HepG2 (cell line): ENCODE data around the gene NAV2. TPM values are rescaled to one million over a fixed set of nuclear protein-coding genes. Genes with fewer than 3 reads are reported as not detected.

Experiments used
- ARID2 ChIP-seq: sonication (generic); formaldehyde crosslinking; IDR thresholded peaks from 2 replicates; pipeline ENCODE4 v1.8.1; 2022; ENCODE audit warnings: mild to moderate bottlenecking, missing genetic modification reagents, borderline replicate concordance
- ATRX ChIP-seq: sonication (generic); formaldehyde crosslinking; IDR thresholded peaks from 2 replicates; pipeline ENCODE4 v1.4.0; 2020; ENCODE audit warnings: missing genetic modification reagents, borderline replicate concordance
- CCDC6 ChIP-seq: sonication (generic); formaldehyde crosslinking; IDR thresholded peaks from 2 replicates; pipeline ENCODE4 v1.8.1; 2022; ENCODE audit warnings: mild to moderate bottlenecking, missing genetic modification reagents, moderate library complexity
- CHD4 ChIP-seq: fragments of 200-600 bp; sonication (generic); IDR thresholded peaks from 2 replicates; pipeline ENCODE4 v1.7.0; 2017; ENCODE audit warnings: mild to moderate bottlenecking, low read length, borderline replicate concordance
- DMAP1 ChIP-seq: IDR thresholded peaks from 2 replicates; pipeline ENCODE4 v1.6.1; 2016
- HMGA1 ChIP-seq: sonication (generic); formaldehyde crosslinking; conservative IDR thresholded peaks from 2 replicates; pipeline ENCODE4 v1.4.0; 2020; ENCODE audit warnings: missing genetic modification reagents
- IKZF4 ChIP-seq: sonication (generic); formaldehyde crosslinking; IDR thresholded peaks from 2 replicates; pipeline ENCODE4 v1.5.1; 2020; ENCODE audit warnings: borderline replicate concordance, mild to moderate bottlenecking, low read depth, missing genetic modification reagents; ENCODE audit errors: not compliant biosample characterization
- IRX3 ChIP-seq: sonication (generic); formaldehyde crosslinking; IDR thresholded peaks from 2 replicates; pipeline ENCODE4 v1.8.1; 2023; ENCODE audit warnings: mild to moderate bottlenecking, low read depth, missing genetic modification reagents, borderline replicate concordance
- MAZ ChIP-seq, 2 experiments: sonication (generic) in 1 of 2; formaldehyde crosslinking in 1 of 2; IDR thresholded peaks; 2 replicates each; pipeline versions ENCODE4 v1.5.0 to v1.6.1; 2012 to 2020; ENCODE audit warnings: low read depth in 2 of 2, mild to moderate bottlenecking in 2 of 2, borderline replicate concordance in 1 of 2, improper control_type of control experiment in 1 of 2, low read length in 1 of 2, missing genetic modification reagents in 1 of 2, moderate library complexity in 1 of 2
- MIXL1 ChIP-seq: IDR thresholded peaks from 2 replicates; pipeline ENCODE4 v1.6.1; 2016
- NR3C1 ChIP-seq: sonication (generic); formaldehyde crosslinking; IDR thresholded peaks from 2 replicates; pipeline ENCODE4 v1.4.0; 2020; ENCODE audit warnings: missing genetic modification reagents
- PCBP1 ChIP-seq: fragments of 200-400 bp; formaldehyde crosslinking; IDR thresholded peaks from 2 replicates; pipeline ENCODE4 v1.6.1; 2017; ENCODE audit warnings: mild to moderate bottlenecking, low read depth, low read length, borderline replicate concordance
- PLRG1 ChIP-seq: fragments of 450-650 bp; conservative IDR thresholded peaks from 2 replicates; pipeline ENCODE4 v1.6.1; 2016
- SALL1 ChIP-seq: sonication (generic); formaldehyde crosslinking; IDR thresholded peaks from 2 replicates; pipeline ENCODE4 v1.8.0; 2022; ENCODE audit warnings: mild to moderate bottlenecking, missing genetic modification reagents
- SALL2 ChIP-seq: sonication (generic); formaldehyde crosslinking; IDR thresholded peaks from 2 replicates; pipeline ENCODE4 v1.8.1; 2023; ENCODE audit warnings: mild to moderate bottlenecking, missing genetic modification reagents, inconsistent platforms
- SYNCRIP ChIP-seq: fragments of 200-400 bp; formaldehyde crosslinking; IDR thresholded peaks from 2 replicates; pipeline ENCODE4 v1.6.1; 2018; ENCODE audit warnings: mild to moderate bottlenecking, low read depth, low read length; ENCODE audit not compliant: insufficient read depth
- TFDP1 ChIP-seq: IDR thresholded peaks from 2 replicates; pipeline ENCODE4 v1.6.1; 2016; ENCODE audit warnings: missing compliant biosample characterization, missing genetic modification reagents, borderline replicate concordance
- ZBTB42 ChIP-seq: sonication (generic); formaldehyde crosslinking; IDR thresholded peaks from 2 replicates; pipeline ENCODE4 v1.5.0; 2020; ENCODE audit warnings: mild to moderate bottlenecking, missing genetic modification reagents
- ZFP41 ChIP-seq: sonication (generic); formaldehyde crosslinking; IDR thresholded peaks from 2 replicates; pipeline ENCODE4 v1.4.0; 2020; ENCODE audit warnings: mild to moderate bottlenecking, missing genetic modification reagents, borderline replicate concordance
- ZFX ChIP-seq: sonication (generic); formaldehyde crosslinking; IDR thresholded peaks from 2 replicates; pipeline ENCODE4 v1.4.0; 2020; ENCODE audit warnings: mild to moderate bottlenecking, low read depth, missing genetic modification reagents, moderate library complexity
- ZNF160 ChIP-seq: sonication (generic); formaldehyde crosslinking; IDR thresholded peaks from 2 replicates; pipeline ENCODE4 v1.8.0; 2022; ENCODE audit warnings: mild to moderate bottlenecking, inconsistent platforms, missing genetic modification reagents
- ZNF234 ChIP-seq: sonication (generic); formaldehyde crosslinking; conservative IDR thresholded peaks from 2 replicates; pipeline ENCODE4 v1.5.1; 2020; ENCODE audit warnings: mild to moderate bottlenecking, missing genetic modification reagents
- ZNF460 ChIP-seq: sonication (generic); formaldehyde crosslinking; IDR thresholded peaks from 2 replicates; pipeline ENCODE4 v1.5.1; 2020; ENCODE audit warnings: missing genetic modification reagents, mild to moderate bottlenecking, borderline replicate concordance
- ZNF567 ChIP-seq: sonication (generic); formaldehyde crosslinking; IDR thresholded peaks from 2 replicates; pipeline ENCODE4 v1.8.1; 2023; ENCODE audit warnings: mild to moderate bottlenecking, missing genetic modification reagents, borderline replicate concordance
- ZNF614 ChIP-seq: IDR thresholded peaks from 2 replicates; pipeline ENCODE4 v1.6.1; 2018; ENCODE audit warnings: missing biosample characterization, missing genetic modification reagents, inconsistent platforms, borderline replicate concordance
- ZNF652 ChIP-seq: IDR thresholded peaks from 2 replicates; pipeline ENCODE4 v1.6.1; 2016; ENCODE audit warnings: low read depth, borderline replicate concordance
- ZNF792 ChIP-seq: IDR thresholded peaks from 2 replicates; pipeline ENCODE4 v1.6.1; 2016
- ZNF878 ChIP-seq: sonication (generic); formaldehyde crosslinking; IDR thresholded peaks from 2 replicates; pipeline ENCODE4 v1.8.1; 2023; ENCODE audit warnings: mild to moderate bottlenecking, missing genetic modification reagents, moderate library complexity
- polyA plus RNA-seq, 8 experiments: library from polyadenylated mRNA; depleted of rRNA in 3 of 8; stranded (reverse) in 7 of 8; unstranded in 1 of 8; fragments of >200 nt; fragmentation: Illumina TruSeq in 4 of 8; extraction: Trizol in 4 of 8; gene quantifications; 2 replicates each; pipeline versions ENCODE4 v1.2.1 to v1.2.3, GENCODE V29; 2011 to 2016; ENCODE audit warnings: low read depth in 4 of 8, missing spikeins in 1 of 8, mixed read lengths in 1 of 8; ENCODE audit not compliant: insufficient read depth in 1 of 8
- total RNA-seq, 5 experiments: library from RNA; depleted of rRNA; stranded (reverse); fragments of >200 nt; fragmentation: Illumina TruSeq; extraction: Trizol; gene quantifications; 2 replicates each; pipeline ENCODE4 v1.2.3, GENCODE V29; 2016; ENCODE audit warnings: low read depth in 1 of 5
- TF ChIP-seq, protein P1 (sequence below): sonication (generic); IDR thresholded peaks from 2 replicates; pipeline ENCODE4 v1.6.1; 2016; ENCODE audit warnings: low read depth, borderline replicate concordance

NAV2 gene
- total and polyA plus RNA-seq, 2 of the 13 experiments (the other 11 are each of a cell fraction or from before 2014, with no cell fraction given), result 9.3 to 34.6 TPM

DNA sequence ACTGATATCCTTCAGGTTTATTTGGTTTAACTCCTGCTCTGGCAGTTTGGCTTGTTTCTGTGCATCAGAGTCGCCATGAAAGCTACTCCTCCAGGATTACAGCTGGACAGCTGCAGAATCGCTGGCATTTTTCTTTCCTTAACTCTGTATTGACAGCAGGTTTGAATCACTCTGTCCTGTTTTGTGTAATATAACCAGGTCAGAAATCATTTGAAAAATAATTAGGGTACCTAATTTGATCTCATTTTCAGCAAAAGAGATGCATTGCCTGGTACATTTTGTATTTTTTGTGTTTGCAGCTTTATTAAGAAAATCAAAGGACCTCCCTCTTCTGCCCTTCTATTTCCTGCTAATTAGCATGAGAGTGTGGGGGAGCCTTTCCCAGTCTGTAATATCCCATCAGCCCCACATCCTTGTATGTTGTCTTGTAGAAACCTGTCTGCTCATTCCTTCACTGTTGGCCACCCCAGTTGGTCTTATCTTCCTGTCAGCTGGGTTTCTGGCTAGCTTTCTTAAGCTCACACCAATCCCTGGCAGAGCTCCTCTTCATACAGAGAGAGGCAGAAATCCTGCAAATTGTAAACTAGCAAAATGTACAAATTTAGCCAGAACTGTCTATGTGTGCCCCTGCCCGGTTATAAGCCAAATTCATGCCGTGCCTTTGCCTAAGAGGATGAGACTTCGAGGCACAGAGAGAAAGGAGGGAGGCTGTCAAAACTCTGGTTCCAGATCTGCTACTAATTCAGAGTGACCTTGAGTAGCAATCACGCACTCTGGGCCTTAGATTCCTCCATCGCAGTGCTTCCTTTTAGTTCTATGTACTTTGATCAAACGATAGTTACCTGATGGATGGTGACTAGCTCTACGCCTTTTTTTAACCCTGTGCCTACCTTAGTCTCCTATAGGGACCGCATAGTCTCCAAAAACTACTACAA lies 200.6 kb downstream of the NAV2 start (continued):
- no peak for TF ChIP-seq ZBTB42 (CRISPR knock-in tag)
- TF ChIP-seq, protein P1, sequence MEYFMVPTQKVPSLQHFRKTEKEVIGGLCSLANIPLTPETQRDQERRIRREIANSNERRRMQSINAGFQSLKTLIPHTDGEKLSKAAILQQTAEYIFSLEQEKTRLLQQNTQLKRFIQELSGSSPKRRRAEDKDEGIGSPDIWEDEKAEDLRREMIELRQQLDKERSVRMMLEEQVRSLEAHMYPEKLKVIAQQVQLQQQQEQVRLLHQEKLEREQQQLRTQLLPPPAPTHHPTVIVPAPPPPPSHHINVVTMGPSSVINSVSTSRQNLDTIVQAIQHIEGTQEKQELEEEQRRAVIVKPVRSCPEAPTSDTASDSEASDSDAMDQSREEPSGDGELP, result peak; percentile 45
- no peak for TF ChIP-seq NR3C1
- TF ChIP-seq ZNF614 (CRISPR knock-in tag), result peak; percentile 85; the same call in 1 of the 2 replicates
- TF ChIP-seq ZFP41 (CRISPR knock-in tag), result no peak
- TF ChIP-seq HMGA1 (CRISPR knock-in tag), result no peak
- 0 out of 2 replicates have a peak, but pooled peaks have one; percentile 23 for TF ChIP-seq MIXL1 (CRISPR knock-in tag)
- 0 out of 2 replicates have a peak, but pooled peaks have one; percentile 9 for TF ChIP-seq SALL2 (CRISPR knock-in tag)
- TF ChIP-seq PCBP1, result no peak
- 0 out of 2 replicates have a peak, but pooled peaks have one; percentile 60 for TF ChIP-seq CCDC6 (CRISPR knock-in tag)
- TF ChIP-seq ZNF567 (CRISPR knock-in tag), result no peak
- TF ChIP-seq DMAP1, result 0 out of 2 replicates have a peak, but pooled peaks have one; percentile 37
- peak; percentile 49; the same call in 1 of the 2 replicates for TF ChIP-seq SALL1 (CRISPR knock-in tag)
- peak; percentile 93 for TF ChIP-seq ZNF652 (CRISPR knock-in tag)
- no peak for TF ChIP-seq ZNF792 (CRISPR knock-in tag)
- TF ChIP-seq TFDP1 (CRISPR knock-in tag), result 0 out of 2 replicates have a peak, but pooled peaks have one; percentile 11
- no peak for TF ChIP-seq PLRG1
- TF ChIP-seq ATRX (CRISPR knock-in tag), result no peak
- TF ChIP-seq IRX3 (CRISPR knock-in tag), result no peak
- no peak for TF ChIP-seq ZNF460
- TF ChIP-seq ZFX, result peak; percentile 52; the same call in 1 of the 2 replicates
- TF ChIP-seq ZNF878 (CRISPR knock-in tag), result no peak
- no peak for TF ChIP-seq MAZ (IDR thresholded peaks at IDR 0.05; ENCODE audit: borderline replicate concordance, low read depth, low read length)
- TF ChIP-seq MAZ (CRISPR knock-in tag; IDR thresholded peaks at IDR 0.05; ENCODE audit: low read depth), result no peak
- TF ChIP-seq IKZF4 (CRISPR knock-in tag), result no peak
- no peak for TF ChIP-seq CHD4
- TF ChIP-seq ZNF160 (CRISPR knock-in tag), result no peak
- TF ChIP-seq ARID2 (CRISPR knock-in tag), result 0 out of 2 replicates have a peak, but pooled peaks have one; percentile 65
- no peak for TF ChIP-seq SYNCRIP
- 0 out of 2 replicates have a peak, but pooled peaks have one; percentile 32 for TF ChIP-seq ZNF234 (CRISPR knock-in tag)
